GM20431 (cell line): ENCODE data around the gene RBM39.
"Not testable (repeated sequence)": the region's sequence is repeated elsewhere in the genome, so short reads cannot be mapped to it uniquely, and the experiment has no call there.

Source experiments
- in situ Hi-C: fragments of 300-500 bp; cut with MseI, MboI; formaldehyde crosslinking; loops from one replicate; pipeline ENCODE4 v1.15.0; 2020; ENCODE audit warnings: low sequenced_read_pairs; ENCODE audit not compliant: unreplicated experiment

Gene RBM39

GRCh38 chr20:35741892-35742740 is at the start of gene RBM39:
Gene RBM39, minus strand, starts transcription at chr20:35742260. Its CDS starts 1,386 bp downstream, at chr20:35740874.
- in situ Hi-C loops = no loop called here

GRCh38 chr20:35791821-35792220 is 49.8 kb upstream of the RBM39 start:
- in situ Hi-C loops = no loop called here

GRCh38 chr20:35791097-35791496 is 49.0 kb upstream of the RBM39 start:
- in situ Hi-C loops = no loop called here

- in situ Hi-C loops = no loop called here
Measured at GRCh38 chr20:35788796-35789195, 46.7 kb upstream of the RBM39 start.

GRCh38 chr20:35785541-35785940 is 43.5 kb upstream of the RBM39 start:
- in situ Hi-C loops = not testable (repeated sequence)

- in situ Hi-C loops = not testable (repeated sequence)
Measured at GRCh38 chr20:35783811-35784210, 41.8 kb upstream of the RBM39 start.

- in situ Hi-C loops = no loop called here
Measured at GRCh38 chr20:35776513-35777101, 34.5 kb upstream of the RBM39 start.

GRCh38 chr20:35774391-35774790 is 32.3 kb upstream of the RBM39 start:
- in situ Hi-C loops = no loop called here

GRCh38 chr20:35773154-35773751 is 31.2 kb upstream of the RBM39 start:
- in situ Hi-C loops = no loop called here

GRCh38 chr20:35772563-35773058 is 30.6 kb upstream of the RBM39 start:
- in situ Hi-C loops = no loop called here

GRCh38 chr20:35771689-35772562 is 29.9 kb upstream of the RBM39 start, which contains the start of gene PHF20:
Gene PHF20, plus strand, starts transcription at chr20:35772015. Its CDS starts 29,508 bp downstream, at chr20:35801523.
- in situ Hi-C loops = no loop called here

GRCh38 chr20:35771367-35771688 is 29.3 kb upstream of the RBM39 start:
- in situ Hi-C loops = no loop called here

GRCh38 chr20:35768731-35769664 is 26.9 kb upstream of the RBM39 start:
- in situ Hi-C loops = no loop called here

GRCh38 chr20:35767683-35768481 is 25.8 kb upstream of the RBM39 start:
- in situ Hi-C loops = no loop called here

- in situ Hi-C loops = no loop called here
Measured at GRCh38 chr20:35766843-35767242, 24.8 kb upstream of the RBM39 start.

- in situ Hi-C loops = not testable (repeated sequence)
Measured at GRCh38 chr20:35764936-35765335, 22.9 kb upstream of the RBM39 start.

GRCh38 chr20:35762461-35762860 is 20.4 kb upstream of the RBM39 start:
- in situ Hi-C loops = no loop called here

- in situ Hi-C loops = not testable (repeated sequence)
Measured at GRCh38 chr20:35761548-35761947, 19.5 kb upstream of the RBM39 start.
